SK-N-DZ (cell line): ENCODE results near the gene ENPP3.
A peak's percentile ranks its signal among the peaks of the same experiment; 100 is the strongest.

Experiments
- DNase-seq: peaks from one replicate; pipeline ENCODE4 v3.0.0-alpha.2; 2015; ENCODE audit warnings: low spot score

ENPP3 gene

DNA sequence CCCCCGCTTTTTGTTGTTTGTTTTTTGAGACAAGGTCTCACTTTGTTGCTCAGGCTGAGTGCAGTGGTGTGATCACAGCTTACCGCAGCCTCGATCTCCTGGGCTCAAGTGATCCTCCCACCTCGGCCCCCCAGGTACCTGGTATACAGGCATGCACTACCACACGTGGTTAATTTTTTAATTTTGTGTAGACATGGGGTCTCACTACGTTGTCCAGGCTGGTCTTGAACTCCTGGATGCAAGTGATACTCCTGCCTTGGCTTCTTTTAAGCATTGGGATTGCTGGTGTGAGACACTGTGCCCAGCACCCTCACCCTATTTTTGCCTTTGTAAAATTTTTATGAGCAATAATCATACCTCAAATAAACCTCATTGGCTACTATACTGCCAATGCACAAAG lies 5.5 kb downstream of the ENPP3 start:
- no peak for DNase-seq

DNA sequence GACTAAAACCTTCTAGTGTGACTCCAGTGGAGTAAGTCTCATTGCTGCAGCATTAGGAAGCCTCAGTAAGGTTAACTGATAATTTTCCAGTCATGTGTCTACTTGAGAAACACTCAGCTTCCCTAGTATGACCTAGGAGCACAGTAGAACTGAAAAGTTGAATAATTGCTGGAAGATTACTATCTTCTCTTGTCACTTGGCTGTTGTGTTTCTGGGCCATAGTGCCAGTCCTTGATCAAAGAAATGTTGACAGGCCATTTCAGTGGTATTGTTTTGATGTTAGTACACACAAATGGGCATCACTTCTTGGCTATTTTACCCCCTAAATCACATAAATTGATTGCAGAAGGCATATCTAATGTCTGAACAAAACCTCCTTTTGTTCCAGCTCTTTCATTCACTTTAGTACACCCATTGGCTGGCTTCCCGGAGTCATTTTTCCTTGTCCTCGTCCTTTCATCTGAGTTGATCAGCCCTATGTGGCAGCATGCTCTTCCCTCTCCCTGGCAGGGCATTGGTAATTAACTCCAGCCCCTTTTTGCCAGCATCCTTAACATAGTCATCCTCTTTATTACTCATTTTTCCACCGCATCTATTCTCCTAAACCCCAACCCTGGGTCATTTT lies 6.0 kb downstream of the ENPP3 start:
- no peak for DNase-seq

DNA sequence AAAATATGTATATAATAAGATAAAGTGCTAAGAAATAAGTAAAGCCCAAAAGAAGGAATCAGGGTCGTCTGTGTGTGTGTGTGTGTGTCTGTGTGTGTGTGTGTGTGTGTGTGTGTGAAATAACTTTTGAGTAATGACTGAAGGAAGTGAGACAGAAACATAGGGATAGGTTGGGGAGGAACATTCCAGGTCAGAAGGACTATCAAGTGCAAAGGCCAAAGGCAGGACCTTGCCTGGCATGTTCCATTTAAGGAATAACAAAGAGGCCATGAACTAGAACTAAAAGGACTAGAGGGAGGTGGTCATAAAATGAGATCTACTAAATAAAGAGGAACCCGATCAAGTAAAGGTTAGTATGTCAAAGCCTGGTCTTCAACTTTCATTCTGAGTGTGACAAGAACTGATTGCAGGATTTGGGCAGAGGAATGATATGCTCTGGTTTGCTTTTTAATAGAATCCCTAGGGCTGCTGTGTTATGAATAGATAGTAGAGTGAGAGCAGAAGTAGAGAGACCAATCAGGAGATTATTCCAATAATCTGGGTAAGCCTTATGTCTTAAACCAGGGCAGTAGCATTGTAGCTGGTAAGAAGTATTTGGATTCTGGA lies 6.9 kb downstream of the ENPP3 start:
- DNase-seq = no peak

DNA sequence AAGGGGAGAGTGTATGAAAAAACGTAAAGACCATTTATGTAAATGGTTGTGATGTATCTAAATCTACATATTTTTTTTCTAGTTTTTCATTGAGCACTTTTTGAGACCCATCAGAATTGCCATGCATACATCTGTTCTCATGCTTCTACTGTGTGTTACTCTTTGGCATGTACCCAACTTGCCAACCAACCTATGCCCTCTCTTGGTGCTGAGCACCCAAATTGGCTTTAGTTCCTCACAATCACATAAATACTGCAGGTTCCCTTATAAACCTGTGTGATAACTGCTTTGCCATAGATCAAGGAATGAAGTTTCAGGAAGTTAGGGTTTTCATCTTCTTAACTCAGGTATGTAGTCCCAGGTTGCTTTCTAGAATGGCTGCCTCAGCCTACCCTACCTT lies 7.8 kb downstream of the ENPP3 start:
- DNase-seq = no peak

DNA sequence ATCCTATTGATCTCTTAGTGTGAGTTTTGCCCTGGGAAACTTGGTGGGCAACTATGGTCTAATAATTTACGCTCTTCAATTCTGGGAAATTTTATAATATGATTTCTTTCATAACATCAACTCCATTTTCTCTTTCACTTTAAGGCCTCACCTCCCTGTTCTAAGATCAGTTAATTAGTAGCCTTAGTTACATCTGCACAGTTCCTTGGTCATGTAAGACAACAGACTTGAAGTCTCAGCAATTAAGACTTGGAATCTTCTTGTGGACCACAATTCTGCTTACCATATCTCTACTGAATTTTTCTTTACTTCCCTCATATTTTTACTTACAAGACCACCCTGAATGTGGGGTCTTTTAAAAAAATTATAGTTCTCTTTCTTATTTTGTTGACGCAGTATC lies 8.7 kb downstream of the ENPP3 start:
- DNase-seq = no peak

DNA sequence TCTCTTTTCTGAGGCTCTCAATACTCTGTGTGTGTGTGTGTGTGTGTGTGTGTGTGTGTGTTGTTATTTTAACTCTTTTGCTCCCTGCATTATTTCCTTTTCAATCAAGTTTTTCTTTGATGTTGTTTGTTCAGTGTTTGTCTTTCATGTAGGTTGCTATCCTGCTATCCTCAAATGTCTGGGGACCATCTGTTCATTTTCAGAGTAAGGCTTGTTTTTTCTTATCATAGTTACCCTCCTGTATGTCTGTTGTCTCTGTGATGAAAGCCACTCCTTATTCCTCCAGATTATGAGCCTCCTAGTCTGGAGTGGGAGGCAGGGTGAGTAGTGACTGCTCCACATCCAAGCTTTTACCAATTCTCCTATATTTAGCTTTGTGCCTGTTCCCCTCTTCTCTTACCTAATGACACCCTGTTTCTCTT lies 9.2 kb downstream of the ENPP3 start:
- DNase-seq = peak; percentile 26

DNA sequence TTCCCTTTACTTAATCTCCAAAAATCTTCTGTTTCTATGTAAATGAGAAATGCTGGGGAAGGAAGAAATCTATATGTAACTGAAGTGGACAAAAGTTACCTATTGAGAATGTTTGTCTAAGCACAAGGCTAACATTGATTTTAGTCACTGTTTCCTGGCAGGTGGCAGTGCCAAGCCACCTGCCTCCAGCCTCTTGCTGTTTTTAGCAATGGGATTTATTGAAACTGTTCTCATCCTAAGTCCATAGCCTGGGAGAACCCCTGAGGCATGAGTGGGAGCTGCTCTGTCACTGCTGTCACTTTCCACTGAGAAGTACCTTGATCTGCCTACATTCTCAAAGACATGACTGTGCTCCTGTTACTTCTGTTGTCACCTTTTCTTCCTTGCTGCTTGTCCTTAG lies 14.7 kb downstream of the ENPP3 start:
- no peak for DNase-seq

DNA sequence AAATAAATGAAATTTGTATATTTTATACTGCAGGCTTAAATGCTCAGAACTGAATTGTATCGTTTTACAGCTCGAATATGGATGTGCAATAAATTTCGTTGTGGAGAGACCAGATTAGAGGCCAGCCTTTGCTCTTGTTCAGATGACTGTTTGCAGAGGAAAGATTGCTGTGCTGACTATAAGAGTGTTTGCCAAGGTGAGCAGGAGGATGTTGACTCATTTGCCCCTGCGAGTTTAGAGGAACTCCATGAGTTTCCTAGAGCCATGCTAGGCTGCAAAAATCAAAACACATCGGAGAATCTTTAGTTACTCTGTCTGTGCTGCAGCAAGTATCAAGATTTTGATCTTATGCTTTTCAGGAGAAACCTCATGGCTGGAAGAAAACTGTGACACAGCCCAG lies 15.4 kb downstream of the ENPP3 start:
- no peak for DNase-seq

DNA sequence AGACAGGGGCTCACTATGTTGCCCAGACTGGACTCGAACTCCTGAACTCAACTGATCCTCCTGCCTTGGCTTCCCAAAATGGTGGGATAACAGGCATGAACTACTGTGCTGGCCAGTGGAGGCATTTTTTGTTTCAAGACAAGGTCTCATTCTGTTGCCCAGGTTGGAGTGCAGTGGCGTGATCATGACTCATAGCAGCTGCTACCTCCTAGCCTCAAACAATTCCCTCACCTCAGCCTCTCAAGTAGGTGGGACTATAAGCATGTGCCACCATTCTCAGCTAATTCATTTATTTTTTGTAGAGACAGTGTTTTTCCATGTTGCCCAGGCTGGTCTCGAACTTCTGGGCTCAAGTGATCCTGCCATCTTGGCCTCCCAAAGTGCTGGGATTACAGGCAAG lies 17.2 kb downstream of the ENPP3 start:
- no peak for DNase-seq

DNA sequence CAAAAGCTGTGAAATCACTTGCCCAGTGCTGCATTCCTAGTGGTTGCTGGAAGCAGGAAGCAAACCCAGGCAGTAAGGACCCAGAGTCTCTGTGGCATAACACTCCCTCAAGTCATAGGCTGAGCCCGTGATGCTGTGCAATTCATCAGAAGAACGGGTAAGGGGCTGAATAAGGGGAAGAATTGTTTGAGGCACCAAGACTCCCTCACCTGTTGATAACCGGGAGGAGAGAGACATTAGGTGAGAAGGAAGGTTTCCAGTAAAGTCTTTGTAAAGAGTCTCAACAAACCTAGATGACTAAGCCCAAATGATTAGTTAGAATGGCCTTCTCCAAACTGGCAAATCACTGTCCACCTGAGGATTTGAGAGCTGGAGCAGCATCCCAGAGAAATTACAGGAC lies 18.3 kb downstream of the ENPP3 start:
- DNase-seq = no peak

DNA sequence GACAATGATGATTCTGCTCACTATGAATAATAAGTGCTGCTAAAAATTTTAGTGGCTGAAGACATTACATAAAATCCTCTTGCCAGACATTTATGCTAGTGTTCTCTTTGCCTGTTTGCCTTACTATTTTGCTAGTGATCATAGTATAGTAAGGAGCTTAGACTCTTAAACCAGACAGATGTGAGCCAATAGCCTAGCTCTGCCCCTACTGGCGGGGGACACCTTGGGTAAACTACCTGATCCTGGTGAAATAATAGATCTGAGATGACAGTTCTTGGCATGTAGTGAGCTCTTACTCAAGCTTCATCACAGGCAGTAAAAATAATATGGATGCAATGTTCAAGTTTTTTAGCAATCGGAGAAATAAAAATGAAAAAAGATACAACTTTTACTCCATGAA lies 18.8 kb downstream of the ENPP3 start:
- no peak for DNase-seq

DNA sequence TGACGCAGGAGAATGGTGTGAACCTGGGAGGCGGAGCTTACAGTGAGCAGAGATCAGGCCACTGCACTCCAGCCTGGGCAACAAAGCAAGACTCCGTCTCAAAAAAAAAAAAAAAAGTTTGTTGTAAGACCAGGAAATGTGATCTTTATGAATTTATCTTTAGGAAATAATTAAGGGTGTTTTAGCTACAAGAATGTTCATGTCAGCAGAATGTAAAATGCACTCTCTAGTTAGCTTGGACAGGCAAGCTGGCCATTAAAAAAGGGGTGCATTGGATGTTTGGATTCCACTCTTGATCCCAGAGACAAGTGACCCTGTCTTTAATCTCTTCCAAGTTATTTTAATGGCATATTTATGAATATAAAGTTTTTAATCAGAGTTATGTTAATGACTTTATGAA lies 19.6 kb downstream of the ENPP3 start:
- DNase-seq = no peak

DNA sequence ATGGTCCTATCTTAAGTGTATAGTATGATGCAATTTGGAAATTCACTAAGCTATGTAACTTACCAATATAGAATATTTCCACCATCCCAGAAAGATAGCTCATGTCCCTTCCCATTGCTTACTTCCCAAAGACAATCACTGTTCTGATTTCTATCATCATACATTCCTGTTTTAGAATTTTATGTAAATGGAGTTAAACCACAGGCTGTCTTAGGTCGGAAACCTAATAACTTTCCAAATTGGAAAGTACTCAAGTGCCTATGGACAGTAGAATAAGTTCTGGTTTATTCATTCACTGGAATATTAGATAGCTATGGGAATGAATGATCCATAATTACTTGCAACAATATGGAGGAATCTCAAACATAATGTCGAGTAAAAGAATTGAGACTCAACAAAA lies 20.1 kb downstream of the ENPP3 start:
- no peak for DNase-seq

DNA sequence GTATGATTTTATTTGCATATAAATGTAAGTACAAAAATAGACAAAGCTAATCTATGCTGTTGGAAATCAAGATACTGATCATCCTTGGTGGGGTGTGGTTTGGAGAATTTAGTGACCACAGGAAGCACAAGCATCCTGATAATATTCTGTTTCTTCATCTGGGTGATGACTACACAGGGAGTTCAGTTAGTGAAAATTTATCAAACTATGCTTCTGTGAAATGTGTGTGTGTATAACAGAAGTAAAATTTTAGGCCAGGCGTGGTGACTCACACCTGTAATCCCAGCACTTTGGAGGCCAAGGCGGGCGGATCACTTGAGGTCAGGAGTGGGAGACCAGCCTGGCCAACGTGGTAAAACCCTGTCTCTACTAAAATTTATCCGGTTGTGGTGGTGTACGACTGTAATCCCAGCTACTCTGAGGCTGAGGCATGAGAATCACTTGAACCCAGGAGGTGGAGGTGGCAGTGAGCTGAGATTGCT lies 20.6 kb downstream of the ENPP3 start:
- no peak for DNase-seq

DNA sequence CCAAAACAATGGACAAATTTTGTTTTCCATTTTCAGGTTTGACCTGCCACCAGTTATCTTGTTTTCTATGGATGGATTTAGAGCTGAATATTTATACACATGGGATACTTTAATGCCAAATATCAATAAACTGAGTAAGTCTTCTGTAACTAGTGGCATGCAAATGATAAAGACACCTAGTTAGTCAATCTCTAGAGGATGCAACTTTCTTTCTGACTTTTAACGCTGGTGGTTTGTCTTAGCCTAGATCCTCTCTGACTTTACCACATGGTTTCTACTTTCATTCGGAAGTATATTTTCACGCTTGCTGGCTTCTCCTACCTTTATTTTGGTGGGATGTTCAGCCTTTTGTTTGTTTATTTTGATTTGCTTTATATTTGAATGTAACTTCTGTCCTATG lies 21.2 kb downstream of the ENPP3 start:
- no peak for DNase-seq

DNA sequence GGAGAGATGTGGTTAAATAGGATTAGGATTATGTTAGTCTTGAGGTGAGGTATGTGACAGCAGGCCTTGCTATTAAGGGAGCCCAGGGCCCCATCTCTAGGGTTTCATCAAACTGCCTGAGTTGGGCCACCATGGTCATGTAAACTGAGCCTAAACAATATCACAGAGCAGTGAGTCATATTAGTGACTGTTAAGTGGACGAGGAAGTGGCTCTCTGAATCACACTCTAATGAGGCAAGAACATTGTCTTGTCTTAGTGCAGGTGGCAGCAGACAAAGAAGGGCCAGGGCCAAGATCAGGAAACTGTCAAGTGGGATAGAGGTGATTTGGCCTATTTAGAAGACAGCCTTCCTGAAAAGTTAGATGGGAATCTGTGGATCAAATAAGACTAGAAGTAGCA lies 23.1 kb downstream of the ENPP3 start:
- DNase-seq = no peak

DNA sequence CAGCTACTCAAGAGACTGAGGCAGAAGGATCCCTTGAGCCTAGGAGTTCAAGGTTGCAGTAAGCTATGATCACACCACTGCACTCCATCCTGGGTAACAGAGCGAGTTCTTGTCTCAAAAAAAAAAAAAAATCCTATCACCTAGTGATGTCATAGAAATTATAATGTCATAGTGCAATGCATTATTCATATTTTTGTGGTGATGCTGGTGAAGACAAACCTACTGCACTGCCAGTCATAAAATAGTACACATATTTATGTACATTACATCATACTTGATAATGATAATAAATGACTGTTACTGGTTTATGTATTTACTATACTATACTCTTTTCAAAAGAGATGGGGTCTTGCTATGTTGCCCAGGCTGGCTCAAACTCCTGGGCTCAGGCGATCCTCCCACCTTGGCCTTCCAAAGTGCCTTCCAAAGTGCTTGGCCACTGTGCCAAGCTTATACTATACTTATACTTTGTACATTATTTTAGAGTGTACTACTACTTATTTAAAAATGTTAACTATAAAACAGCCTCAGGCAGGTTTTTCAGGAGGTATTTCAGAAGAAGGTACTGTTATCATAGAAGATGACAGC lies 26.6 kb downstream of the ENPP3 start:
- DNase-seq = no peak

DNA sequence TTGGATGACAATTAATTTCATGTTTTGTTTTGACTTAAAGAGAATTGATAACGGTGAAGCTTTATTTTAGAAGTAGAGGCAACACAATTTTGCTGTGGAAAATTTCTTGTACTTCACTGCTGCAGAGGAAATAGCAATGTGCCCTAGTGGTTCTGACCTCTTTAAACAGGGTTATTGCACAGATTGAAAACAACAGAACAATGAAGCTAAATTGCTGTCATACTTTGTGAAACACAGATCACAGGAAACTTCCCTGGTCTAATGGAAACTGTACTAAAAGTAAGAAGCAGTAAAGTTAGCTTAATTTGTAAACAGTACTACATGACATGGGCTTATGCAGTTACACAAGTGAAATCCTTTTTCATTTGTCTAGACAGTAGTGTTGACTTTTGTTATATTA lies 32.8 kb downstream of the ENPP3 start:
- no peak for DNase-seq

DNA sequence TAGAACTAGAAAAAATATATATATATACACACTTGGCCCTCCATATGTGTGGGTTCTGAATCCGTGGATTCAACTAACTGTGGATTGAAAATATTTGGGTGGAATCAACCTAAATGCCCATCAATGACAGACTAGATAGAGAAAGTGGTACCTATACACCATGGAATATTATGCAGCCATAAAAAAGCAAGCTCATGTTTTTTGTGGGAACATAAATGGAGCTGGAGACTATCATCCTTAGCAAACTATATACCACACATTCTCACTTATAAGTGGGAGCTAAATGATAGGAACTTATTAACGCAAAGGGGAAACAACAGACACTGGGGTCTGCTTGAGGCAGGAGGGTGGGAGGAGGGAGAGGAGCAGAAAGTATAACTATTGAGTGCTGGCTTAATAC lies 36.1 kb downstream of the ENPP3 start:
- no peak for DNase-seq

DNA sequence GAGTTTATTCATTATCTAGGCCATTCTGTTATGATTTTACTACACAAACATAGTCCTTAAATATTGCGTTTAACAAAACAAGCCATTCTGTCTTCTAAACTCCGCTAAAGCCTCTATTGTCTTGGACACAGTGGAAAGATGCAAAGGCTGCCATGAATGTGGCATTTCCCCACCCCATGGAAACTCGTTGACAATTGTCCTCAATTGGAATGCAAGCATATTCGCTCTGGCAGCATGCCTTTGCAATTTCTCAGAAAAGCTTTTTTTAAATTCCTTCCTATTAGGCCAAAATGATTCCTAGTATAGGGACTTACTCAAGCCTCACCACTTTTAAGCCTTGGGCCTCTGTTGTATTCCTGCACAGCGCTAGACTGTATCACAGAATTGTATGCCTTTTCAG lies 41.3 kb downstream of the ENPP3 start:
- DNase-seq = no peak

DNA sequence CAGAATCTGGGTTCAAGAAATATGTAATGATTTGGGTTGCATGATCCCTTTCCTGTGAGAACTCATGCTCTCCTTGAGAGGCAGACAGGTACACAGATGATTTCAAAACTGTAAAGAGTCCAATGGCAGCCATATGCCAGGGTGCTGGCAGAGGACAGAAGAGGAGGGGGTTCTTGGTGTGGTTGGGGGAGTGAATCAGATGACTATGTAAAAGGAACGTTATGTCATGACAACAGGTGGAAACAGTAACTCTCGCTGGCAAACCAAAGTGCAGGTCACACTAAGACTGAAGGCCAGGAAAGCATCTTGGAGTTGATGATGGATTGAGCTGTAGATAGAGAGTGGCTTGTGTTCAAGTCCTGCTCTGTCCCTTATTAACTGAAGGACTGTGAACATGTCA lies 43.8 kb downstream of the ENPP3 start:
- no peak for DNase-seq

DNA sequence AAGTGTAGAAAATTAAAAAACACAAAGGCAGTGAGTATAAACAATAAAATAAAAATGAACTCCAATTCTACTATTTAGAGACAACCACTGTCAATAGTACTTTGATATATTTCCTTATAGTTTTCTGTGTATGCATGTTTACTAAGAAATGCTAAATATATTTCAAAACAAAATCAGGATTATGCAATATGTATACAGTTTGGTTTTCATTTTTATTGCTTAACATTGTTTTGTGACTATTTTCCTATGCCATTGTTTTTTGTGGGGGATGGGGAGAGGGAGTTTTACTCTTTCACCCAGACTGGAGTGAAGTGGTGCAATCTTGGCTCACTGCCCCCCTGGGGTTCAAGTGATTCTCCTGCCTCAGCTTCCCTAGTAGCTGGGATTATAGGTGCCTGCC lies 44.5 kb downstream of the ENPP3 start:
- DNase-seq = no peak

DNA sequence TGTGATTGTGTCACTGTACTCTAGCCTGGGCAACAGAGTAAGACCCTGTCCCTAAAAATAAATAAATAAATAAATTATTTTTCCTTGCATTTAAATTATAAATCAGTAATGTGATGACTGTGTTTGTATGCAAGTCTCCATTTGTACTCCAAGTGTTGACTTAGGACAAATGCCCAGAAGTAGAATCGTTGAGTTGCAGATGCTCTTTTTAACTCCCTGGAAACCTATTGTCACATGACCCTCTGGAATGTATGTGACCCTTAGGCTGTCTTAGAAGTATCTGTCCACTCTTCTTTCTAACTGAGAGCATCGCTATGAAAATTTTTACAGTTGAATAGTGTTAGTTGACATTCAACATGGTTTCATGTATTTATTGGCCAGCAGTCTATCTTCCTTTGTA lies 45.3 kb downstream of the ENPP3 start:
- DNase-seq = no peak

DNA sequence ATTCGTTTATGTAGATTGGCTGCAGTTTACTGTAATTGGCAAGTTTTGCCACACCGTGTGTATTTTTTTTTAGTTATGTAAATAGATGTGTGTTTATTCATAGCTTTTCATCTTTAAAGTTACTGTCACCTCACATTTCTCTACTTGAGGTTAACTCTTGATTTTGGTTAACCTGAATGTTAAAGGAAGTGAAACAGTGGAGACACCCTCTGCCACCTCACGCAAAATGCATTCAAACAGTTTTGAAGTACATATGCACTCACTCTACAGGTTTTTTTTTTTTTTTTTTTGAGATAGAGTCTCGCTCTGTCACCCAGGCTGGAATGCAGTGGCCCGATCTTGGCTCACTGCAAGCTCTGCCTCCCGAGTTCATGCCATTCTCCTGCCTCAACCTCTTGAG lies 46.4 kb downstream of the ENPP3 start:
- no peak for DNase-seq
